Rectal smooth muscle tissue (tissue), 1 donor: ENCODE results near the gene FBXW4.

ENCODE experiments used
- H3K27ac ChIP-seq: one replicate; pipeline ENCODE4 v1.7.0; 2013; ENCODE audit warnings: low read depth, low read length, inconsistent platforms
- H3K27me3 ChIP-seq: one replicate; pipeline ENCODE4 v1.7.0; 2013; ENCODE audit warnings: low read length; ENCODE audit not compliant: control insufficient read depth, insufficient read depth
- H3K36me3 ChIP-seq: one replicate; pipeline ENCODE4 v1.7.0; 2013; ENCODE audit warnings: low read length; ENCODE audit not compliant: control insufficient read depth, insufficient read depth
- H3K4me1 ChIP-seq: one replicate; pipeline ENCODE4 v1.7.0; 2013; ENCODE audit warnings: low read length; ENCODE audit not compliant: control insufficient read depth, insufficient read depth
- H3K4me3 ChIP-seq: one replicate; pipeline ENCODE4 v1.7.0; 2013; ENCODE audit warnings: low read length
- H3K9ac ChIP-seq: one replicate; pipeline ENCODE4 v1.7.0; 2013; ENCODE audit warnings: low read length

FBXW4 gene

GRCh38 chr10:101669181-101669580, 25.8 kb downstream of the FBXW4 start:
- H3K27ac ChIP-seq = no peak overlapping the region
- H3K4me3 ChIP-seq = no peak overlapping the region
- H3K27me3 ChIP-seq = no peaks in the 10 kb centered on the region
- no peak overlapping the region for H3K9ac ChIP-seq
- no peaks in the 10 kb centered on the region for H3K4me1 ChIP-seq
- peaks cover 41% of the 10 kb centered on the region for H3K36me3 ChIP-seq

- H3K9ac ChIP-seq = no peak overlapping the region
- no peaks in the 10 kb centered on the region for H3K4me1 ChIP-seq
- no peak overlapping the region for H3K27ac ChIP-seq
- peaks cover 41% of the 10 kb centered on the region for H3K36me3 ChIP-seq
- no peaks in the 10 kb centered on the region for H3K27me3 ChIP-seq
- no peak overlapping the region for H3K4me3 ChIP-seq
These were observed 26.4 kb downstream of the FBXW4 start for GRCh38 chr10:101668566-101668965.

DNA sequence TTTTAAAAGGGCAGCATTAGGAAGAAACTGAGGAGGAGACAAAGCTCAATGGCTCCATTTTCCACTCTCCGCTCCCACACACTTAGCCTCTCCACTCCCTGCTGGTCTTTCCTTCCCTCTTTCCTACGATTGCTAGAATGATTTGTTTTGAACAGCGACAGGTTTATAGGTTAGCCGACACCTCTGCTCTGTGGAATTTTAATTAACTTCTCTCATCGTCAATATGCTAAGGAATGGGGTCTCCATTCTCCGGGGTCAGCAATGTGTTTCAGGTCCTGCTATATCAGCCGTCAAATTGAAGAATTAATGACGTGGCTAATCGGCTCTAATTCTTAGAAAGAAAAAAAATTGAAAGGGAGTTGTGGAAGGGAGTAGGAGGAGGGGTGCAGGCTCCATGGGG, 28.9 kb downstream of the FBXW4 start:
- H3K4me1 ChIP-seq = no peaks in the 10 kb centered on the region
- H3K27me3 ChIP-seq = no peaks in the 10 kb centered on the region
- no peak overlapping the region for H3K4me3 ChIP-seq
- no peak overlapping the region for H3K27ac ChIP-seq
- no peak overlapping the region for H3K9ac ChIP-seq
- H3K36me3 ChIP-seq = peaks cover 30% of the 10 kb centered on the region

GRCh38 chr10:101663097-101663496, 31.9 kb downstream of the FBXW4 start:
- H3K36me3 ChIP-seq = peaks cover 24% of the 10 kb centered on the region
- H3K4me1 ChIP-seq = no peaks in the 10 kb centered on the region
- H3K27me3 ChIP-seq = no peaks in the 10 kb centered on the region
- no peak overlapping the region for H3K27ac ChIP-seq
- no peak overlapping the region for H3K4me3 ChIP-seq
- no peak overlapping the region for H3K9ac ChIP-seq

DNA sequence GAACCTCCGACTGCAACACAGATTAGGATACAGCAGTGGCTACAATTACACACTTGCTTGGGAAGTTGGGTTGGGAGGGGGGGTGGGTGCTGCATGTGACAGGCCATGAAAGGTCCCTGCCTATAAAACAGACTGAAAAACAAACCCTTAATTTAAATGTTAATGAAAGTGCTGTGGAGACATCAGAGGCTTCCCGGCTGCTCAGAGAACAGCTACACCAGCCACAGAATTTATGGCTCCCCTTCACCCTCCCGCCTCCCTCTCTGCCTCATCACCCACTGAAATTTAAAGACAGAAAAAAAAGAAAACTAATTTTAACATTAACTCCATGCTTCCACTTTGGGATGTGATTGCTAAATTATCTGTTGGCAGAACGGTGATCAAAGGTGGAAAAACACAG, 34.7 kb downstream of the FBXW4 start:
- no peak overlapping the region for H3K9ac ChIP-seq
- H3K4me1 ChIP-seq = no peaks in the 10 kb centered on the region
- no peak overlapping the region for H3K27ac ChIP-seq
- peaks cover 22% of the 10 kb centered on the region for H3K36me3 ChIP-seq
- no peak overlapping the region for H3K4me3 ChIP-seq
- H3K27me3 ChIP-seq = no peaks in the 10 kb centered on the region

GRCh38 chr10:101658975-101659374, 36.0 kb downstream of the FBXW4 start:
- H3K4me3 ChIP-seq = no peak overlapping the region
- peaks cover 19% of the 10 kb centered on the region for H3K36me3 ChIP-seq
- no peak overlapping the region for H3K9ac ChIP-seq

GRCh38 chr10:101656890-101657289, 38.1 kb downstream of the FBXW4 start:
- H3K27ac ChIP-seq = no peak overlapping the region
- no peak overlapping the region for H3K4me3 ChIP-seq
- H3K4me1 ChIP-seq = no peaks in the 10 kb centered on the region
- no peaks in the 10 kb centered on the region for H3K27me3 ChIP-seq
- peaks cover 14% of the 10 kb centered on the region for H3K36me3 ChIP-seq
- H3K9ac ChIP-seq = no peak overlapping the region

More at GRCh38 chr10:101658975-101659374, 36.0 kb downstream of the FBXW4 start:
- Histone ChIP-seq H3K27ac (no peak overlapping the region), H3K4me1 (no peaks in the 10 kb centered on the region), H3K27me3 (no peaks in the 10 kb centered on the region)

DNA sequence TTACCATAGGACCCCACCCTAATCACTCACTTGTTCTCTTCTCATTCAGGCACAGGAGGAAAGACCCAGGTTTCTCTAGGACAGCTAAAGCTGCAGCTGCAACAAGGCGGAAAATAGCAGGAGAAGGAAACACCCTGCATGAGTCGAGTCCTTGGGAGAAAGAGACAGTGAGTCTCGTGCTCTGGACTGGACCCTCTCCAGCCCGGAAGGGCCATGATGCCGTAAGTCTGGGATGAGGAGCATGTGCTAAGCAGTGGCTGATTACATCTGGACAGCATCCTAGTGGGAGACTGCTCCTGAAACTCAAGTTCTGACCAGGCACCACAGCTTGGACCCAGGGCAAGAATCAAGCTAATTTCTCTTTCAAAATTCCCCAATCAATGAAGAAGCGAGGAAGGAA, 39.4 kb downstream of the FBXW4 start:
- Histone ChIP-seq H3K9ac (no peak overlapping the region), H3K36me3 (peaks cover 15% of the 10 kb centered on the region), H3K4me3 (no peak overlapping the region), H3K27ac (no peak overlapping the region), H3K27me3 (no peaks in the 10 kb centered on the region), H3K4me1 (no peaks in the 10 kb centered on the region)

GRCh38 chr10:101653536-101653935, 41.4 kb downstream of the FBXW4 start:
- Histone ChIP-seq H3K9ac (no peak overlapping the region), H3K36me3 (peaks cover 16% of the 10 kb centered on the region), H3K27me3 (no peaks in the 10 kb centered on the region), H3K4me1 (no peaks in the 10 kb centered on the region), H3K27ac (no peak overlapping the region), H3K4me3 (no peak overlapping the region)

DNA sequence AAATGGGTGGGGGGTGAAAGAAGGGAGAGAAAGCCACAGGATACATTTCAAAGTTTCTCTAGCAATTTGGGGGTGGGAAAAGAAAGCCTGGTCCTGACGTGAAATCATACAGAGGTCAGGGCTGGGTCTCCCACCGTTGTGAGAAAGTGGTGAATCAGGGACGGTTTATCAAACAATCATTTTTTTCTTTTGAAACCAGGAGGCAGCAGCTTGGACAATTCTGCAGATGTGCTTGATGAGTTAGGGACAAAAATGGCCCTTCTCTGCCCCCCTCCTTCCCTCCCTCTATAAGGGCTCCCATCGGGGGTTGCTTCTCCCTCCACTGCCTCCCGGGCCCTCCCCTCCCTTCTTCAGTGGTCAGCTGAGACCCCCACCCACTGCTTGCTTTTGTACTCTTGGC, 43.6 kb downstream of the FBXW4 start:
- Histone ChIP-seq H3K27me3 (no peaks in the 10 kb centered on the region), H3K4me3 (no peak overlapping the region), H3K27ac (no peak overlapping the region), H3K9ac (no peak overlapping the region), H3K4me1 (no peaks in the 10 kb centered on the region), H3K36me3 (peaks cover 18% of the 10 kb centered on the region)

- Histone ChIP-seq H3K27ac (no peak overlapping the region), H3K9ac (no peak overlapping the region), H3K4me1 (no peaks in the 10 kb centered on the region), H3K27me3 (no peaks in the 10 kb centered on the region), H3K36me3 (peaks cover 18% of the 10 kb centered on the region), H3K4me3 (no peak overlapping the region)
These were observed 44.1 kb downstream of the FBXW4 start for GRCh38 chr10:101650863-101651262.

DNA sequence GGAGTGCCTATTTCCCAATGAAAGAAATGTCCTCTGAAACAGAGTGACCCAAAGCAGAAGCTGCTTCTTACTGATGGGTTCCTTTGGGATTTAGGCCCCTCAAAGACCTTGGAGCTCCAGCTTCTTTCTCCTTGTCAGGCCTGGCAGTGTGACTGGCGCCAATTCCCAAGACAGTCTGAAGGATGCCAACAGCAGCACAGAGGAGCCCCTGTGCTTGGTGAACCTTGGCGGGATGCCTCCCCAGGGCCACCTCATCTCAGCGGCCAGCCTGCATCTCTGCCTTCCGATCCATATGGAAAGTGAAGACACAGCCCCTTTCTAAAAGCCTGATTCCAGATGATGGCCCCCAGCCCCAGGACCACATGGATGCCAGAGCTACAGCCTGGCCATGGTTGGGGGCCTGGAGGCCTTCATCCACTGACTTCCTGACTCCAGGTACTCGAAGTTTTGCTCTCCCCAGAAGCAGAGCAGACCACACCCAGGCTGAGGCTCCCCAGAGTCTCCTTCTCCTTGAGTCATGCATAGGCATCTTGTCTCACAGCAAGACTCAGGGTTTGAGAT, 45.4 kb downstream of the FBXW4 start:
- Histone ChIP-seq H3K4me1 (no peaks in the 10 kb centered on the region), H3K36me3 (peaks cover 15% of the 10 kb centered on the region), H3K27me3 (no peaks in the 10 kb centered on the region), H3K4me3 (no peak overlapping the region), H3K9ac (no peak overlapping the region), H3K27ac (no peak overlapping the region)

DNA sequence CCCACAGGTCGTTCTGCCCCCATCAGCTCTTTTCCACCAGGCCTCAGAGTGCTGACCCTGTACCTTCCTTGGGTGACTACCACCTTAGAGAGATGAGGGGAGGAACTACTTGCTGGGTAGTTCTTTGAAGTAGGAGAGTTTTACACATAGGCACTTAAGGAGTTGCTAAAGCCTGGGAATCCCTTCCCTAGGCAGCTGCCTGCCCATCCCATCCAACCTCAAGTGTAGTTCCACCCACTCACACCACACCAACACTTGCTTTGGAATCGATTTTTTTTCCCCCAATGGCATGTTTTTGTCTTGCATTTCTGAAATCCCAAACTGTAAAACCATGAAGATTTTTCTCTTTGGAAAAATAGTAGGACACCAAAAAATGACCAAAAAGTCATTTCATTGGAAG, 47.7 kb downstream of the FBXW4 start:
- H3K27me3 ChIP-seq = no peaks in the 10 kb centered on the region
- no peak overlapping the region for H3K4me3 ChIP-seq
- no peak overlapping the region for H3K9ac ChIP-seq
- no peaks in the 10 kb centered on the region for H3K4me1 ChIP-seq
- H3K27ac ChIP-seq = no peak overlapping the region
- peaks cover 15% of the 10 kb centered on the region for H3K36me3 ChIP-seq
